22Rv1 (cell line): Measurements from ENCODE around the gene DOCK8.

Source experiments
- ZFX ChIP-seq: fragments of 450-650 bp; IDR thresholded peaks from 2 replicates; pipeline ENCODE4 v1.6.1; 2017; ENCODE audit warnings: antibody characterized with exemption, borderline replicate concordance
- TF ChIP-seq, protein P1 (sequence below): fragments of 450-650 bp; IDR thresholded peaks from 2 replicates; pipeline ENCODE4 v1.5.1; 2017; ENCODE audit warnings: mild to moderate bottlenecking

DNA sequence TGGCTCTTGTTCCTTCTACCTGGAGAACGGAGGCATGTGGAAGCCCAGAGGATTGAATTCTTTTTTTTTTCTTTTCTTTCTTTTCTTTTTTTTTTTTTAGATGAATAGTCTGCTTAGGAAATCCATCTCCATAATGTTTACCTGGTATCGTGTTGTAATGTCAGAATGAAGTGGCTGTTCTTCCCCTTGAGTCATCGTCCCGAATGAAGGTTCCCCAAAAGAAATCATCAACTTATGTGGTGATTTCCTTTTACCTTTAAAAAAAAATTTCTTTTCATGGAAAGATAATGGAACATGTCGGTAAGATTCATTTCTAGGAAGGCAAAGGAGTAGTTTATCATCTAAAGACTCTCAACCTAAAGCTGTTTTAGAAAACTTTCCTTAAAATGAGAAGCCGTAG is 59.7 kb downstream of the DOCK8 start:
- TF ChIP-seq, protein P1, sequence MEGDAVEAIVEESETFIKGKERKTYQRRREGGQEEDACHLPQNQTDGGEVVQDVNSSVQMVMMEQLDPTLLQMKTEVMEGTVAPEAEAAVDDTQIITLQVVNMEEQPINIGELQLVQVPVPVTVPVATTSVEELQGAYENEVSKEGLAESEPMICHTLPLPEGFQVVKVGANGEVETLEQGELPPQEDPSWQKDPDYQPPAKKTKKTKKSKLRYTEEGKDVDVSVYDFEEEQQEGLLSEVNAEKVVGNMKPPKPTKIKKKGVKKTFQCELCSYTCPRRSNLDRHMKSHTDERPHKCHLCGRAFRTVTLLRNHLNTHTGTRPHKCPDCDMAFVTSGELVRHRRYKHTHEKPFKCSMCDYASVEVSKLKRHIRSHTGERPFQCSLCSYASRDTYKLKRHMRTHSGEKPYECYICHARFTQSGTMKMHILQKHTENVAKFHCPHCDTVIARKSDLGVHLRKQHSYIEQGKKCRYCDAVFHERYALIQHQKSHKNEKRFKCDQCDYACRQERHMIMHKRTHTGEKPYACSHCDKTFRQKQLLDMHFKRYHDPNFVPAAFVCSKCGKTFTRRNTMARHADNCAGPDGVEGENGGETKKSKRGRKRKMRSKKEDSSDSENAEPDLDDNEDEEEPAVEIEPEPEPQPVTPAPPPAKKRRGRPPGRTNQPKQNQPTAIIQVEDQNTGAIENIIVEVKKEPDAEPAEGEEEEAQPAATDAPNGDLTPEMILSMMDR: no peak
- no peak for TF ChIP-seq ZFX
